RPMI7951 (cell line): ENCODE measurements around the gene FBXO3. TPM values are rescaled to one million over a fixed set of nuclear protein-coding genes. Genes with fewer than 3 reads are reported as not detected.
"Not testable (repeated sequence)": the region's sequence is repeated elsewhere in the genome, so short reads cannot be mapped to it uniquely, and the experiment has no call there.

Experiments used
- DNase-seq: peaks from one replicate; pipeline ENCODE4 v3.0.0-alpha.2; 2012; ENCODE audit warnings: low read depth
- total RNA-seq: library from RNA; depleted of rRNA; stranded (reverse); fragments of >200 nt; shearing (Covaris generic); gene quantifications from 2 replicates; pipeline ENCODE4 v1.2.3, GENCODE V29; 2014

FBXO3 gene
- total RNA-seq, 1 experiment from 2014 or later, result 41.2 TPM

GRCh38 chr11:33729072-33729664, 45.2 kb downstream of the FBXO3 start:
- not testable (repeated sequence) for DNase-seq

GRCh38 chr11:33727539-33727938, 46.8 kb downstream of the FBXO3 start:
- DNase-seq, result not testable (repeated sequence)

- DNase-seq, result no peak
Measured at GRCh38 chr11:33725496-33725895, 48.8 kb downstream of the FBXO3 start.

GRCh38 chr11:33724644-33725035, 49.7 kb downstream of the FBXO3 start:
- DNase-seq, result peak; percentile 27

GRCh38 chr11:33723238-33723881, 51.0 kb downstream of the FBXO3 start:
- peak; percentile 92 for DNase-seq

- peak; percentile 90 for DNase-seq
Measured at GRCh38 chr11:33722590-33723234, 51.6 kb downstream of the FBXO3 start.

GRCh38 chr11:33721984-33722383, 52.3 kb downstream of the FBXO3 start:
- DNase-seq, result no peak

GRCh38 chr11:33721426-33721825, 52.9 kb downstream of the FBXO3 start:
- DNase-seq, result peak; percentile 77

- DNase-seq, result no peak
Measured at GRCh38 chr11:33719587-33719986, 54.7 kb downstream of the FBXO3 start.

- no peak for DNase-seq
Measured at GRCh38 chr11:33718440-33718839, 55.9 kb downstream of the FBXO3 start.

GRCh38 chr11:33716243-33716642, 58.1 kb downstream of the FBXO3 start:
- peak; percentile 46 for DNase-seq

GRCh38 chr11:33713856-33714398, 60.4 kb downstream of the FBXO3 start:
- no peak for DNase-seq

GRCh38 chr11:33713151-33713855, 61.0 kb downstream of the FBXO3 start:
- no peak for DNase-seq

- no peak for DNase-seq
Measured at GRCh38 chr11:33712436-33712835, 61.9 kb downstream of the FBXO3 start.

- no peak for DNase-seq
Measured at GRCh38 chr11:33709466-33709865, 64.9 kb downstream of the FBXO3 start.

GRCh38 chr11:33708985-33709384, 65.3 kb downstream of the FBXO3 start:
- DNase-seq, result no peak

- not testable (repeated sequence) for DNase-seq
Measured at GRCh38 chr11:33707831-33708230, 66.5 kb downstream of the FBXO3 start.

- DNase-seq, result no peak
Measured at GRCh38 chr11:33706966-33707365, 67.4 kb downstream of the FBXO3 start.

- no peak for DNase-seq
Measured at GRCh38 chr11:33706546-33706945, 67.8 kb downstream of the FBXO3 start.

- peak; percentile 50 for DNase-seq
Measured at GRCh38 chr11:33704240-33705002, 69.9 kb downstream of the FBXO3 start.

GRCh38 chr11:33703788-33704187, 70.5 kb downstream of the FBXO3 start:
- DNase-seq, result no peak
